ENCODE data around the gene TMEM196.
"Not testable (repeated sequence)": the region's sequence is repeated elsewhere in the genome, so short reads cannot be mapped to it uniquely, and the experiment has no call there.

Gene TMEM196

GRCh38 chr7:19692111-19692828 is 81.1 kb downstream of the TMEM196 start:
- Histone ChIP-seq H3K4me2 (ENCODE audit: low read length) (no peak overlapping the region), H3K9ac (ENCODE audit: low read length) (no peak overlapping the region), H4K5ac (ENCODE audit: low read length) (no peak overlapping the region), H3K23ac (ENCODE audit: low read length) (no peak overlapping the region), H3K4ac (ENCODE audit: low read depth, low read length) (no peak overlapping the region), H3K27ac (ENCODE audit: low read depth, low read length) (no peak overlapping the region), H2BK5ac (ENCODE audit: low read length) (no peak overlapping the region), H3K18ac (ENCODE audit: low read length) (no peak overlapping the region), H2AK5ac (ENCODE audit: low read length) (no peak overlapping the region), H3K36me3 (ENCODE audit: control insufficient read depth, insufficient read depth, low read length) (peaks cover 1% of the 10 kb centered on the region), H3K56ac (ENCODE audit: low read length) (no peak overlapping the region), H2BK120ac (ENCODE audit: low read depth, low read length) (no peak overlapping the region), H3K79me1 (ENCODE audit: low read length) (no peaks in the 10 kb centered on the region), H3K4me3 (ENCODE audit: low read length) (no peak overlapping the region), H3K27me3 (ENCODE audit: insufficient read depth, low read length, poor library complexity) (no peaks in the 10 kb centered on the region), H2BK15ac (replicated peaks; ENCODE audit: low read depth) (no peak overlapping the region), H3K79me2 (ENCODE audit: control insufficient read depth, insufficient read depth, low read length) (no peaks in the 10 kb centered on the region), H4K8ac (ENCODE audit: low read depth, low read length) (no peak overlapping the region), H3K4me1 (ENCODE audit: control insufficient read depth, low read depth, low read length) (no peaks in the 10 kb centered on the region)
- no peak for DNase-seq
- WGBS (ENCODE audit: extremely low coverage, insufficient coverage, low lambda C conversion rate): no CpG with 5 or more reads among the region's 26 CpGs

DNA sequence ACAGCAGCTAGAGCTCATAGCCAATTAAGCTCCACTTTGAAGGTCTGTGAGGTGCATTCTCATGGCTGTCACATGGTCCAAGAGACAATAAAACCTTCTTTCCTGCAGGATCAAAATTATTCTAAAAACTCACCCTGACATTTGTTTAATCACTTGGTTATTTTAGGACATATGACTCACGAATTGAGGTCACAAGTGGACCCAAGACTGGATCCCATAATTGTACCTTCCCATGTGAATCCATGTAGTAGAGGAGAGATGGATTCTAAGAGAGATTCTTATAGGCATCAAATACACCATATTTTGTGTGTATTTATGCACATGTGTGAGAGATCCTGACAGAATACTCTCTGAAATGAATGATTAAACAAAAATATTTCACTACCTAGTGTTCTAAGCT is 82.7 kb downstream of the TMEM196 start:
- Histone ChIP-seq H2AK5ac (ENCODE audit: low read length) (no peak overlapping the region), H3K36me3 (ENCODE audit: control insufficient read depth, insufficient read depth, low read length) (no peaks in the 10 kb centered on the region), H3K23ac (ENCODE audit: low read length) (no peak overlapping the region), H2BK120ac (ENCODE audit: low read depth, low read length) (no peak overlapping the region), H3K79me1 (ENCODE audit: low read length) (no peaks in the 10 kb centered on the region), H3K56ac (ENCODE audit: low read length) (no peak overlapping the region), H3K27ac (ENCODE audit: low read depth, low read length) (no peak overlapping the region), H2BK5ac (ENCODE audit: low read length) (no peak overlapping the region), H3K4me3 (ENCODE audit: low read length) (no peak overlapping the region), H3K79me2 (ENCODE audit: control insufficient read depth, insufficient read depth, low read length) (no peaks in the 10 kb centered on the region), H3K4me1 (ENCODE audit: control insufficient read depth, low read depth, low read length) (no peaks in the 10 kb centered on the region), H3K4ac (ENCODE audit: low read depth, low read length) (no peak overlapping the region), H3K27me3 (ENCODE audit: insufficient read depth, low read length, poor library complexity) (no peaks in the 10 kb centered on the region), H3K4me2 (ENCODE audit: low read length) (no peak overlapping the region), H3K18ac (ENCODE audit: low read length) (no peak overlapping the region), H4K5ac (ENCODE audit: low read length) (no peak overlapping the region), H3K9ac (ENCODE audit: low read length) (no peak overlapping the region), H2BK15ac (replicated peaks; ENCODE audit: low read depth) (no peak overlapping the region), H4K8ac (ENCODE audit: low read depth, low read length) (no peak overlapping the region)
- DNase-seq: no peak
- no CpG with 5 or more reads among the region's 1 CpG for WGBS (ENCODE audit: extremely low coverage, insufficient coverage, low lambda C conversion rate)

DNA sequence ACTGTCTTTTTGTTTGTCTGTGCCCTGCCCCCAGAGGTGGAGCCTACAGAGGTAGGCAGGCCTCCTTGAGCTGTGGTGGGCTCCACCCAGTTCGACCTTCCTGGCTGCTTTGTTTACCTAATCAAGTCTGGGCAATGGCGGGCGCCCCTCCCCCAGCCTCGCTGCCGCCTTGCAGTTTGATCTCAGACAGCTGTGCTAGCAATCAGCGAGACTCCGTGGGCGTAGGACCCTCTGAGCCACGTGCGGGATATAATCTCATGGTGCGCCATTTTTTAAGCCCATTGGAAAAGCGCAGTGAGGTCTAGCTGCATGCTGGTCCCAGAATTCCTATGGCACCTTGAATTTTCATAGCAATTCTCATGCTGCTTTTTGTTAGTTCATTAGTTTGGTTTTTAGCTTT is 84.3 kb downstream of the TMEM196 start:
- not testable (repeated sequence) for H3K79me1 ChIP-seq (ENCODE audit: low read length)

DNA sequence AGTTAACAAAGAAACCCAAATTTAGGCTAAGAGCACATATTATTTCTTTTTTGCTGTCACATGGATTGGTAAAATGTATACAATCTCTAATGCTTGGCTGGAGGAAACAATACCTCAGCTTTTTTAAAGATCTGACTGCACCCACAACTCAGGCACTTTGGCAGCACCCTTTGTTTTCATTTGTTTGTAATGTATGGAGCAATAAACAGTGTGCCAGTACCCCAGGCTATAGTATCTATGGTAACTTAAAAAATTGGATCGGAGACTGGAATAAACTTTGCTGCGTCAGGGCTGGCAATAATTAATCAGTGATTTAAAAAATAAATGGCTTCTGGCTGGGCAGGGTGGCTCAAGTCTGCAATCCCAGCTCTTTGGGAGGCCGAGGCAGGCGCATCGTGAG is 91.8 kb downstream of the TMEM196 start:
- no peaks in the 10 kb centered on the region for H3K4me1 ChIP-seq (ENCODE audit: control insufficient read depth, low read depth, low read length)
- H3K4me2 ChIP-seq (ENCODE audit: low read length): no peak overlapping the region
- no CpG with 5 or more reads among the region's 5 CpGs for WGBS (ENCODE audit: extremely low coverage, insufficient coverage, low lambda C conversion rate)
- no peak overlapping the region for H4K8ac ChIP-seq (ENCODE audit: low read depth, low read length)
- H3K18ac ChIP-seq (ENCODE audit: low read length): no peak overlapping the region
- H3K56ac ChIP-seq (ENCODE audit: low read length): no peak overlapping the region
- no peak overlapping the region for H3K23ac ChIP-seq (ENCODE audit: low read length)
- H2BK5ac ChIP-seq (ENCODE audit: low read length): no peak overlapping the region
- H3K9ac ChIP-seq (ENCODE audit: low read length): no peak overlapping the region
- H3K79me1 ChIP-seq (ENCODE audit: low read length): no peaks in the 10 kb centered on the region
- H3K4me3 ChIP-seq (ENCODE audit: low read length): no peak overlapping the region
- no peak for DNase-seq
- no peaks in the 10 kb centered on the region for H3K27me3 ChIP-seq (ENCODE audit: insufficient read depth, low read length, poor library complexity)
- no peak overlapping the region for H2BK120ac ChIP-seq (ENCODE audit: low read depth, low read length)
- H2BK15ac ChIP-seq (replicated peaks; ENCODE audit: low read depth): no peak overlapping the region
- H2AK5ac ChIP-seq (ENCODE audit: low read length): no peak overlapping the region
- no peak overlapping the region for H3K4ac ChIP-seq (ENCODE audit: low read depth, low read length)
- H4K5ac ChIP-seq (ENCODE audit: low read length): no peak overlapping the region
- no peaks in the 10 kb centered on the region for H3K79me2 ChIP-seq (ENCODE audit: control insufficient read depth, insufficient read depth, low read length)
- H3K27ac ChIP-seq (ENCODE audit: low read depth, low read length): no peak overlapping the region
- no peaks in the 10 kb centered on the region for H3K36me3 ChIP-seq (ENCODE audit: control insufficient read depth, insufficient read depth, low read length)

More for the DNA sequence above, 84.3 kb downstream of the TMEM196 start:
- not testable (repeated sequence) for H3K27ac ChIP-seq (ENCODE audit: low read depth, low read length); H2AK5ac ChIP-seq (ENCODE audit: low read length); H3K79me2 ChIP-seq (ENCODE audit: control insufficient read depth, insufficient read depth, low read length); H2BK5ac ChIP-seq (ENCODE audit: low read length); H4K5ac ChIP-seq (ENCODE audit: low read length); H3K4me1 ChIP-seq (ENCODE audit: control insufficient read depth, low read depth, low read length); H3K27me3 ChIP-seq (ENCODE audit: insufficient read depth, low read length, poor library complexity); H3K23ac ChIP-seq (ENCODE audit: low read length); H3K18ac ChIP-seq (ENCODE audit: low read length); H3K9ac ChIP-seq (ENCODE audit: low read length); H3K4me2 ChIP-seq (ENCODE audit: low read length); H3K4ac ChIP-seq (ENCODE audit: low read depth, low read length); H3K56ac ChIP-seq (ENCODE audit: low read length); H2BK120ac ChIP-seq (ENCODE audit: low read depth, low read length); H2BK15ac ChIP-seq (replicated peaks; ENCODE audit: low read depth); H3K4me3 ChIP-seq (ENCODE audit: low read length); DNase-seq; H3K36me3 ChIP-seq (ENCODE audit: control insufficient read depth, insufficient read depth, low read length); H4K8ac ChIP-seq (ENCODE audit: low read depth, low read length)
- no CpG with 5 or more reads among the region's 12 CpGs for WGBS (ENCODE audit: extremely low coverage, insufficient coverage, low lambda C conversion rate)

DNA sequence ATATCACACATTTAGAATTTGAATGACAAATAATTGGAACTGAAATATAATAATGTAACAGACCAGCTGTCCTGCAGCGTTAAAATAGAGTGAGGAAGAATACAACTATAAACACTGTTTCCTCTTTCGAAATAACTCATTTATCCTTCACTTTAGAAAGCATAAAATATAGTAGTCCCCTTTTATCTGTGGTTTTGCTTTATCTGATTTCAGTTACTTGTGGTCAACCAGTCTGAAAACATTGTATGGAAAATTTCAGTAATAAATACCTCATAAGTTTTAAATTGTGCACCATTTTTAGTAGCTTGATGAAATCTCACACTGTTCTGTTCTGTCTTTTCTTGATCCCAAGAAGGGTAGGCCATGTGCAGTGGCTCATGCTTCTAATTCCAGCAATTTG is 96.2 kb downstream of the TMEM196 start:
- Histone ChIP-seq H3K36me3 (ENCODE audit: control insufficient read depth, insufficient read depth, low read length) (no peaks in the 10 kb centered on the region), H3K23ac (ENCODE audit: low read length) (no peak overlapping the region), H2BK15ac (replicated peaks; ENCODE audit: low read depth) (no peak overlapping the region), H3K4me1 (ENCODE audit: control insufficient read depth, low read depth, low read length) (no peaks in the 10 kb centered on the region), H2BK5ac (ENCODE audit: low read length) (no peak overlapping the region), H3K56ac (ENCODE audit: low read length) (no peak overlapping the region), H4K8ac (ENCODE audit: low read depth, low read length) (no peak overlapping the region), H3K4me2 (ENCODE audit: low read length) (no peak overlapping the region), H3K27ac (ENCODE audit: low read depth, low read length) (no peak overlapping the region), H3K18ac (ENCODE audit: low read length) (no peak overlapping the region), H4K5ac (ENCODE audit: low read length) (no peak overlapping the region), H2AK5ac (ENCODE audit: low read length) (no peak overlapping the region), H3K4me3 (ENCODE audit: low read length) (no peak overlapping the region), H3K79me1 (ENCODE audit: low read length) (no peaks in the 10 kb centered on the region), H3K27me3 (ENCODE audit: insufficient read depth, low read length, poor library complexity) (no peaks in the 10 kb centered on the region), H2BK120ac (ENCODE audit: low read depth, low read length) (no peak overlapping the region), H3K9ac (ENCODE audit: low read length) (no peak overlapping the region), H3K4ac (ENCODE audit: low read depth, low read length) (no peak overlapping the region), H3K79me2 (ENCODE audit: control insufficient read depth, insufficient read depth, low read length) (no peaks in the 10 kb centered on the region)
- no CpG with 5 or more reads among the region's 2 CpGs for WGBS (ENCODE audit: extremely low coverage, insufficient coverage, low lambda C conversion rate)
- DNase-seq: no peak

DNA sequence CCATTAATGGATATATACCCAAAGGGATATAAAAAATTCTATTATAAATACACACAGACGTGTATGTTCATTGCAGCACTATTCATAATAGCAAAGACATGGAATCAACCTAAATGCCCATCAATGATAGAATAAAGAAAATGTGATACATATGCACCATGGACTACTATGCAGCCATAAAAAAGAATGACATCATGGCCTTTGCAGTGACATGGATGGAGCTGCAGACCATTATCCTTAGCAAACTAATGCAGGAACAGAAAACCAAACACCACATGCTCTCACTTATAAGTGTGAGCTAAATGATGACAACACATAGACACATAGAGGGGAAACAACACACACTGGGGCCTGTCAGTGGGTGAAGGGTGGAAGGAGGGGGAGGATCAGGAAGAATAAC is 97.6 kb downstream of the TMEM196 start:
- H3K79me1 ChIP-seq (ENCODE audit: low read length): no peaks in the 10 kb centered on the region
- no CpG with 5 or more reads among the region's 1 CpG for WGBS (ENCODE audit: extremely low coverage, insufficient coverage, low lambda C conversion rate)
- no peaks in the 10 kb centered on the region for H3K79me2 ChIP-seq (ENCODE audit: control insufficient read depth, insufficient read depth, low read length)

More for the DNA sequence above, 97.6 kb downstream of the TMEM196 start:
- no peak for DNase-seq
- Histone ChIP-seq H3K4ac (ENCODE audit: low read depth, low read length) (no peak overlapping the region), H3K4me3 (ENCODE audit: low read length) (no peak overlapping the region), H3K36me3 (ENCODE audit: control insufficient read depth, insufficient read depth, low read length) (no peaks in the 10 kb centered on the region), H3K23ac (ENCODE audit: low read length) (no peak overlapping the region), H3K27ac (ENCODE audit: low read depth, low read length) (no peak overlapping the region), H2BK5ac (ENCODE audit: low read length) (no peak overlapping the region), H2BK15ac (replicated peaks; ENCODE audit: low read depth) (no peak overlapping the region), H2BK120ac (ENCODE audit: low read depth, low read length) (no peak overlapping the region), H3K9ac (ENCODE audit: low read length) (no peak overlapping the region), H4K5ac (ENCODE audit: low read length) (no peak overlapping the region), H3K56ac (ENCODE audit: low read length) (no peak overlapping the region), H3K4me2 (ENCODE audit: low read length) (no peak overlapping the region), H2AK5ac (ENCODE audit: low read length) (no peak overlapping the region), H4K8ac (ENCODE audit: low read depth, low read length) (no peak overlapping the region), H3K27me3 (ENCODE audit: insufficient read depth, low read length, poor library complexity) (no peaks in the 10 kb centered on the region), H3K4me1 (ENCODE audit: control insufficient read depth, low read depth, low read length) (no peaks in the 10 kb centered on the region), H3K18ac (ENCODE audit: low read length) (no peak overlapping the region)
